Measurements from ENCODE around the gene IKBKG.
"Not testable (repeated sequence)": the region's sequence is repeated elsewhere in the genome, so short reads cannot be mapped to it uniquely, and the experiment has no call there.

IKBKG gene

DNA sequence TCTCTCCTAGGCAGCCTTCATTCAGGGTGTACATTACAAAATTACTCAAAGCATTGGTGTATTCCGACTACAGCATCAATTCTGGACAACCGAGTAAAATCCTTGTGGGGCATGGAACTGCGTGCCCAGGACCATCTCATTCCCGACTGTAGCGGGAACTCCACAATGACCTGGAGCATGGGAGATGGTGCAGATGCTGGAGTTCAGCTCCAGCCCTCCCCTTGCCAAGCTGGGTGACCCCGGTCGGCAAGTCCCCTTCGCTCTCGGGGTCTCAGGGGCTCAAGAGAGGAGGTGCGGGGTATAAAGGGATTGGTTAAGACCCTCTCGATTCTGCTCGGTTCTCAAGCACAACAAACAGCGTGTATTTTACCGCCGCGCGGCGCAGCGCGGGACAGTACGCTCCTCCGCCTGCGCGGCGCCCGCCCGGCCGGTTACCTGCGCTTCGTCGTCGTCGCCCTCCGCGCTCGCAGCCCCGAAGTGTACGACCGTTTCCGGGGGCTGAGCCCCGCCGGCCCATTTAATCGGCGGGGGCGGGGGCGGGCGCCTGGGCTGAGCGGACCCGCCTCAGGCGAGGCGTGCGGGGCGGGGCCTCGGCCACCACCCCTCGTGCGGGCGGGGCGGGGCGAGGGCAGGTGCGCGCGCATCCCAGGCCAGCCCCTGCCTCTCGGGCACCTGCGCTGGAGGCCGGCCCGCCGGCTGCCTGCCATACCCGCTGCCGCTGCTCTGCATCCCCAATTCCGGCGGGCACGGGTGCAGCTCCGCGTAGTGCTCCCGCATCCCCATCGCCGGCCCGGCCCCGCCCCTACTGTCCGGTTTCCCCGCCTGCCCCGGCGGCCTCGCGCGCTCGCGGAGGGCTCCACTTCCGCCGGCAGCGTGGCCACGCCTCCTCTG is 821 bp upstream of the IKBKG start, which contains the start of gene G6PD:
Gene G6PD (minus strand): TSS at position 493 of the 891 bp plus-strand sequence. CDS start 691 bp downstream, outside the sequence.
- no peak for TF ChIP-seq CTCF (IDR thresholded peaks at IDR 0.05; ENCODE audit: poor library complexity, severe bottlenecking)
- H3K27me3 ChIP-seq (ENCODE audit: insufficient read depth, poor library complexity, severe bottlenecking), result no peaks in the 10 kb centered on the region
- ATAC-seq (ENCODE audit: low read depth), result peak; percentile 40
- H3K4me1 ChIP-seq (ENCODE audit: insufficient read depth, poor library complexity, severe bottlenecking), result peaks cover 15% of the 10 kb centered on the region
- peak within 1 kb of the TSS; percentile 87 for H3K4me3 ChIP-seq (ENCODE audit: severe bottlenecking)
- no peak for DNase-seq (ENCODE audit: low spot score)
- H3K27ac ChIP-seq (ENCODE audit: poor library complexity, severe bottlenecking), result peak within 1 kb of the TSS; percentile 88
- no peaks in the 10 kb centered on the region for H3K9me3 ChIP-seq (ENCODE audit: severe bottlenecking)
- peaks cover 18% of the 10 kb centered on the region for H3K36me3 ChIP-seq (ENCODE audit: low read depth)

- ATAC-seq (ENCODE audit: low read depth) (no peak), DNase-seq (ENCODE audit: low spot score) (no peak)
- Histone ChIP-seq H3K4me1 (ENCODE audit: insufficient read depth, poor library complexity, severe bottlenecking) (peaks cover 8% of the 10 kb centered on the region), H3K4me3 (ENCODE audit: severe bottlenecking) (peak overlapping the region; percentile 87), H3K36me3 (ENCODE audit: low read depth) (peaks cover 19% of the 10 kb centered on the region), H3K27me3 (ENCODE audit: insufficient read depth, poor library complexity, severe bottlenecking) (no peaks in the 10 kb centered on the region), H3K9me3 (ENCODE audit: severe bottlenecking) (no peaks in the 10 kb centered on the region), H3K27ac (ENCODE audit: poor library complexity, severe bottlenecking) (peak overlapping the region; percentile 88)
- no peak for TF ChIP-seq CTCF (IDR thresholded peaks at IDR 0.05; ENCODE audit: poor library complexity, severe bottlenecking)
Measured at GRCh38 chrX:154548028-154548316, 552 bp downstream of the IKBKG start.

DNA sequence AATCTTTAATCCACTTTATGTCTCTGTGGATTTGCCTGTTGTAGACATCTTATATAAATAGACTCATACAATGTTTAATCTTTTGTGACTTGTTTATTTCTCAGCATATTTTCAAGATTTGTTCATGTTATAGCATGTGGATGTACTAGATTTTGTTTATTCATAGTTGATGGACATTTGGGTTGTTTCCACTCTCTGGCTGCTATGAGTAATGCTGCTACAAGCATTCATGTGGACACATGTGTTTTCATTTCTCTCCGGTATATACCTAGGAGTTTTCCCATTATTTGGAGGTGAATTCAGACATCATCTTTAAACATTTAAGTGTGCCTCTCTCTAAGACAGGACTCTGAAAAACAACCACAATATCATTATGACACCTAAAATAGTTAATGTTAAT is 2.3 kb downstream of the IKBKG start:
- Histone ChIP-seq H3K36me3 (ENCODE audit: low read depth) (peaks cover 17% of the 10 kb centered on the region), H3K4me1 (ENCODE audit: insufficient read depth, poor library complexity, severe bottlenecking) (peaks cover 8% of the 10 kb centered on the region), H3K9me3 (ENCODE audit: severe bottlenecking) (no peaks in the 10 kb centered on the region), H3K27ac (ENCODE audit: poor library complexity, severe bottlenecking) (no peak overlapping the region), H3K4me3 (ENCODE audit: severe bottlenecking) (no peak overlapping the region), H3K27me3 (ENCODE audit: insufficient read depth, poor library complexity, severe bottlenecking) (no peaks in the 10 kb centered on the region)
- DNase-seq (ENCODE audit: low spot score) (no peak), ATAC-seq (ENCODE audit: low read depth) (no peak)
- no peak for TF ChIP-seq CTCF (IDR thresholded peaks at IDR 0.05; ENCODE audit: poor library complexity, severe bottlenecking)

GRCh38 chrX:154552112-154552806 is 4.8 kb downstream of the IKBKG start:
- DNase-seq (ENCODE audit: low spot score); H3K27ac ChIP-seq (ENCODE audit: poor library complexity, severe bottlenecking); ATAC-seq (ENCODE audit: low read depth); H3K27me3 ChIP-seq (ENCODE audit: insufficient read depth, poor library complexity, severe bottlenecking); H3K36me3 ChIP-seq (ENCODE audit: low read depth); H3K9me3 ChIP-seq (ENCODE audit: severe bottlenecking); H3K4me3 ChIP-seq (ENCODE audit: severe bottlenecking); H3K4me1 ChIP-seq (ENCODE audit: insufficient read depth, poor library complexity, severe bottlenecking): not testable (repeated sequence)

- not testable (repeated sequence) for ATAC-seq (ENCODE audit: low read depth); H3K27ac ChIP-seq (ENCODE audit: poor library complexity, severe bottlenecking); H3K36me3 ChIP-seq (ENCODE audit: low read depth); H3K4me3 ChIP-seq (ENCODE audit: severe bottlenecking); H3K27me3 ChIP-seq (ENCODE audit: insufficient read depth, poor library complexity, severe bottlenecking); H3K9me3 ChIP-seq (ENCODE audit: severe bottlenecking); DNase-seq (ENCODE audit: low spot score); H3K4me1 ChIP-seq (ENCODE audit: insufficient read depth, poor library complexity, severe bottlenecking)
Measured at GRCh38 chrX:154558060-154558690, 10.8 kb downstream of the IKBKG start.

GRCh38 chrX:154558896-154559295 is 11.5 kb downstream of the IKBKG start:
- not testable (repeated sequence) for H3K27me3 ChIP-seq (ENCODE audit: insufficient read depth, poor library complexity, severe bottlenecking); H3K4me3 ChIP-seq (ENCODE audit: severe bottlenecking); DNase-seq (ENCODE audit: low spot score); H3K36me3 ChIP-seq (ENCODE audit: low read depth); H3K4me1 ChIP-seq (ENCODE audit: insufficient read depth, poor library complexity, severe bottlenecking); ATAC-seq (ENCODE audit: low read depth); H3K9me3 ChIP-seq (ENCODE audit: severe bottlenecking); H3K27ac ChIP-seq (ENCODE audit: poor library complexity, severe bottlenecking)

DNA sequence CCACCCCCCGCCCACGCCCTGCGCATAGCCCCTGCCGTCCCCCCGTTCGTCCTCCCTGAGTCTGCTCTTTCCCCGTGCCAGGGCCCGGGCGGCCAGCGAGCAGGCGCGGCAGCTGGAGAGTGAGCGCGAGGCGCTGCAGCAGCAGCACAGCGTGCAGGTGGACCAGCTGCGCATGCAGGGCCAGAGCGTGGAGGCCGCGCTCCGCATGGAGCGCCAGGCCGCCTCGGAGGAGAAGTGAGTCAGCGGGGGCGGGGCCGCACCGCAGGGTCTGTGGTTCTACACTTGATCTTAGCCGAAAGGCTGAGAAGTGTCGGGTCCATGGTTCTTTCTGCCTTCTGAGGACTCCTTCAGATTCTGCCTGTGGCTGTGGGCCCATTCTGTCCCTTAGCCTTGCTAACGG is 12.9 kb downstream of the IKBKG start:
- not testable (repeated sequence) for DNase-seq (ENCODE audit: low spot score); H3K36me3 ChIP-seq (ENCODE audit: low read depth); H3K4me1 ChIP-seq (ENCODE audit: insufficient read depth, poor library complexity, severe bottlenecking); H3K9me3 ChIP-seq (ENCODE audit: severe bottlenecking); H3K27me3 ChIP-seq (ENCODE audit: insufficient read depth, poor library complexity, severe bottlenecking); H3K4me3 ChIP-seq (ENCODE audit: severe bottlenecking); H3K27ac ChIP-seq (ENCODE audit: poor library complexity, severe bottlenecking)
- ATAC-seq (ENCODE audit: low read depth), result peak; percentile 59

GRCh38 chrX:154562295-154562694 is 14.9 kb downstream of the IKBKG start:
- H3K27ac ChIP-seq (ENCODE audit: poor library complexity, severe bottlenecking); H3K4me1 ChIP-seq (ENCODE audit: insufficient read depth, poor library complexity, severe bottlenecking); H3K4me3 ChIP-seq (ENCODE audit: severe bottlenecking); DNase-seq (ENCODE audit: low spot score); H3K36me3 ChIP-seq (ENCODE audit: low read depth); ATAC-seq (ENCODE audit: low read depth); H3K9me3 ChIP-seq (ENCODE audit: severe bottlenecking); H3K27me3 ChIP-seq (ENCODE audit: insufficient read depth, poor library complexity, severe bottlenecking): not testable (repeated sequence)
